ENCODE data around the gene CDC42EP5.
A peak's percentile ranks its signal among the peaks of the same experiment; 100 is the strongest.

CDC42EP5 gene

GRCh38 chr19:54461613-54462012, 11.5 kb downstream of the CDC42EP5 start:
- DNase-seq: no peak

- DNase-seq: no peak
Measured at GRCh38 chr19:54461210-54461609, 11.9 kb downstream of the CDC42EP5 start.

- no peak for DNase-seq
Measured at GRCh38 chr19:54460230-54461005, 12.7 kb downstream of the CDC42EP5 start.

- DNase-seq: no peak
Measured at GRCh38 chr19:54459282-54460229, 13.5 kb downstream of the CDC42EP5 start.

GRCh38 chr19:54458648-54459281, 14.3 kb downstream of the CDC42EP5 start:
- DNase-seq: no peak

- no peak for DNase-seq
Measured at GRCh38 chr19:54457773-54458647, 15.1 kb downstream of the CDC42EP5 start.

- DNase-seq: no peak
Measured at GRCh38 chr19:54456423-54457373, 16.4 kb downstream of the CDC42EP5 start.

- no peak for DNase-seq
Measured at GRCh38 chr19:54455786-54456422, 17.2 kb downstream of the CDC42EP5 start.

GRCh38 chr19:54454781-54455675, 18.1 kb downstream of the CDC42EP5 start:
- no peak for DNase-seq

GRCh38 chr19:54453921-54454780, 18.9 kb downstream of the CDC42EP5 start:
- DNase-seq: no peak

GRCh38 chr19:54452626-54453025, 20.5 kb downstream of the CDC42EP5 start:
- DNase-seq: no peak

GRCh38 chr19:54451997-54452396, 21.1 kb downstream of the CDC42EP5 start:
- DNase-seq: no peak

- no peak for DNase-seq
Measured at GRCh38 chr19:54451331-54451871, 21.7 kb downstream of the CDC42EP5 start.

- DNase-seq: no peak
Measured at GRCh38 chr19:54449701-54450069, 23.4 kb downstream of the CDC42EP5 start.

- peak; percentile 97 for DNase-seq
Measured at GRCh38 chr19:54448774-54449700, 24.1 kb downstream of the CDC42EP5 start, which contains the start of gene LENG8. LENG8 (plus strand) TSS chr19:54449199; CDS start chr19:54451345, 2,146 bp downstream.

GRCh38 chr19:54448040-54448773, 24.9 kb downstream of the CDC42EP5 start:
- DNase-seq: peak; percentile 53

All from stimulated activated CD4-positive, alpha-beta T cell treated with anti-CD3 and anti-CD28 coated beads, Interleukin-4, amount 100 ng/mL, for 24 hours (primary cell).